Loucy (cell line): Measurements from ENCODE around the gene MAP7.

Experiments used
- H2AFZ ChIP-seq: fragments of 200-600 bp; sonication (generic); 2 replicates; pipeline ENCODE4 v1.6.0; 2016; ENCODE audit warnings: antibody characterized with exemption, mild to moderate bottlenecking, low read length, moderate library complexity
- H3F3A ChIP-seq: fragments of 200-600 bp; 2 replicates; pipeline ENCODE4 v1.6.0; 2016; ENCODE audit warnings: antibody characterized with exemption, low read depth, mild to moderate bottlenecking
- H3K27me3 ChIP-seq: fragments of 200-600 bp; sonication (generic); 2 replicates; pipeline ENCODE4 v1.6.1; 2014; ENCODE audit warnings: low read length, mild to moderate bottlenecking; ENCODE audit not compliant: insufficient read depth, poor library complexity, severe bottlenecking
- H3K36me3 ChIP-seq: fragments of 200-600 bp; sonication (generic); 2 replicates; pipeline ENCODE4 v1.6.1; 2016; ENCODE audit warnings: low read length; ENCODE audit not compliant: insufficient read depth
- H3K4me1 ChIP-seq: fragments of 200-600 bp; sonication (generic); 2 replicates; pipeline ENCODE4 v1.5.1; 2014; ENCODE audit warnings: low read length, mild to moderate bottlenecking; ENCODE audit not compliant: insufficient read depth, poor library complexity, severe bottlenecking
- H3K4me2 ChIP-seq: fragments of 200-600 bp; sonication (generic); 2 replicates; pipeline ENCODE4 v1.6.0; 2014; ENCODE audit warnings: antibody characterized with exemption, low read length, low read depth, mild to moderate bottlenecking; ENCODE audit not compliant: poor library complexity, severe bottlenecking
- H3K4me3 ChIP-seq: fragments of 200-600 bp; sonication (generic); 2 replicates; pipeline ENCODE4 v1.5.1; 2014; ENCODE audit warnings: low read length, mild to moderate bottlenecking, mixed read lengths; ENCODE audit not compliant: poor library complexity, severe bottlenecking
- H3K79me2 ChIP-seq: fragments of 200-600 bp; sonication (generic); 2 replicates; pipeline ENCODE4 v1.6.1; 2014; ENCODE audit warnings: low read length; ENCODE audit not compliant: insufficient read depth
- H3K9ac ChIP-seq: fragments of 200-600 bp; sonication (generic); 2 replicates; pipeline ENCODE4 v1.6.0; 2014; ENCODE audit warnings: mild to moderate bottlenecking, low read depth, low read length, moderate library complexity; ENCODE audit not compliant: poor library complexity, severe bottlenecking
- H3K9me2 ChIP-seq: fragments of 200-600 bp; sonication (generic); replicated peaks from 2 replicates; pipeline ENCODE4 v1.6.1; 2016; ENCODE audit warnings: low read depth, low read length, mixed read lengths
- H3K9me3 ChIP-seq: fragments of 200-600 bp; sonication (generic); 2 replicates; pipeline ENCODE4 v1.6.1; 2014; ENCODE audit warnings: mild to moderate bottlenecking, antibody characterized with exemption, low read length, low read depth; ENCODE audit not compliant: insufficient read depth
- H4K20me1 ChIP-seq: fragments of 200-600 bp; sonication (generic); 2 replicates; pipeline ENCODE4 v1.6.0; 2014; ENCODE audit warnings: antibody characterized with exemption, low read length, mild to moderate bottlenecking; ENCODE audit not compliant: insufficient read depth, poor library complexity, severe bottlenecking
- CTCF ChIP-seq: fragments of 200-600 bp; sonication (generic); conservative IDR thresholded peaks from 2 replicates; pipeline ENCODE4 v1.5.1; 2014; ENCODE audit warnings: mild to moderate bottlenecking, antibody characterized with exemption, low read length
- EZH2phosphoT487 ChIP-seq: fragments of 200-600 bp; IDR thresholded peaks from 2 replicates; pipeline ENCODE4 v1.6.1; 2018; ENCODE audit warnings: antibody characterized with exemption, mild to moderate bottlenecking, moderate library complexity, borderline replicate concordance

The MAP7 gene

GRCh38 chr6:136361787-136362186, 188.4 kb downstream of the MAP7 start:
- H3K9ac ChIP-seq: no peak overlapping the region
- no peaks in the 10 kb centered on the region for H3K9me3 ChIP-seq
- H3K36me3 ChIP-seq: no peaks in the 10 kb centered on the region
- no peak overlapping the region for H2AFZ ChIP-seq
- H4K20me1 ChIP-seq: no peaks in the 10 kb centered on the region
- H3K79me2 ChIP-seq: no peaks in the 10 kb centered on the region
- H3K9me2 ChIP-seq: no peaks in the 10 kb centered on the region
- H3K27me3 ChIP-seq: no peaks in the 10 kb centered on the region
- H3K4me1 ChIP-seq: no peaks in the 10 kb centered on the region
- no peak overlapping the region for H3K4me2 ChIP-seq
- H3K4me3 ChIP-seq: no peak overlapping the region
- TF ChIP-seq CTCF (no peak), EZH2phosphoT487 (no peak)
- H3F3A ChIP-seq: no peaks in the 10 kb centered on the region

GRCh38 chr6:136360783-136361182, 189.4 kb downstream of the MAP7 start:
- no peaks in the 10 kb centered on the region for H3K9me2 ChIP-seq
- H3K9ac ChIP-seq: no peak overlapping the region
- no peaks in the 10 kb centered on the region for H3K36me3 ChIP-seq
- H3K79me2 ChIP-seq: no peaks in the 10 kb centered on the region
- no peaks in the 10 kb centered on the region for H3K9me3 ChIP-seq
- no peaks in the 10 kb centered on the region for H4K20me1 ChIP-seq
- no peak overlapping the region for H3K4me3 ChIP-seq
- H3F3A ChIP-seq: no peaks in the 10 kb centered on the region
- H3K4me2 ChIP-seq: no peak overlapping the region
- TF ChIP-seq CTCF (no peak), EZH2phosphoT487 (no peak)
- H2AFZ ChIP-seq: no peak overlapping the region
- H3K4me1 ChIP-seq: no peaks in the 10 kb centered on the region
- H3K27me3 ChIP-seq: no peaks in the 10 kb centered on the region

GRCh38 chr6:136359851-136360250, 190.4 kb downstream of the MAP7 start:
- H3K9ac ChIP-seq: no peak overlapping the region
- TF ChIP-seq CTCF: no peak
- no peak for TF ChIP-seq EZH2phosphoT487
- H3K9me2 ChIP-seq: no peaks in the 10 kb centered on the region
- no peaks in the 10 kb centered on the region for H3K36me3 ChIP-seq
- no peak overlapping the region for H3K4me3 ChIP-seq
- H3K4me2 ChIP-seq: no peak overlapping the region
- no peaks in the 10 kb centered on the region for H3K4me1 ChIP-seq
- no peaks in the 10 kb centered on the region for H3K9me3 ChIP-seq
- H3F3A ChIP-seq: no peaks in the 10 kb centered on the region
- no peaks in the 10 kb centered on the region for H3K79me2 ChIP-seq
- no peaks in the 10 kb centered on the region for H3K27me3 ChIP-seq
- no peak overlapping the region for H2AFZ ChIP-seq
- no peaks in the 10 kb centered on the region for H4K20me1 ChIP-seq
